Gastrocnemius medialis (tissue), 4 donors: Measurements from ENCODE around the gene SLF1.

ENCODE experiments used
- CTCF ChIP-seq, 5 experiments: fragments of 450-650 bp in 3 of 5; fragments of 200-600 bp in 2 of 5; sonication (generic) in 2 of 5; IDR thresholded peaks in 4 of 5; conservative IDR thresholded peaks in 1 of 5; 1 replicate in 4 of 5; 2 replicates in 1 of 5; pipeline ENCODE4 v1.5.1; 2016 to 2019; ENCODE audit warnings: antibody characterized with exemption in 5 of 5, mild to moderate bottlenecking in 3 of 5, moderate library complexity in 3 of 5
- POLR2A ChIP-seq, 2 donors: fragments of 450-650 bp; IDR thresholded peaks; one replicate each; pipeline ENCODE4 v1.6.1; 2017; ENCODE audit warnings: antibody characterized with exemption in 2 of 2, mild to moderate bottlenecking in 2 of 2, moderate library complexity in 2 of 2

GRCh38 chr5:94689908-94690307, 71.4 kb downstream of the SLF1 start:
- TF ChIP-seq CTCF (IDR thresholded peaks at IDR 0.05 in 4 of 5, conservative IDR thresholded peaks at IDR 0.05 in 1 of 5) (no peak), POLR2A (IDR thresholded peaks at IDR 0.05) (no peak)
